HG03135 (cell line): Measurements from ENCODE around the gene DCK.

Experiments
- ATAC-seq: cut with Tn5 transposase; IDR thresholded peaks from one replicate; pipeline ENCODE4 v1.9.1; 2021; ENCODE audit warnings: mild to moderate bottlenecking, moderate library complexity; ENCODE audit not compliant: unreplicated experiment

Gene DCK

GRCh38 chr4:70993181-70994068, at the start of gene DCK:
DCK (plus strand) TSS chr4:70993649; CDS start chr4:70993836, 187 bp downstream.
- ATAC-seq = peak; percentile 80

DNA sequence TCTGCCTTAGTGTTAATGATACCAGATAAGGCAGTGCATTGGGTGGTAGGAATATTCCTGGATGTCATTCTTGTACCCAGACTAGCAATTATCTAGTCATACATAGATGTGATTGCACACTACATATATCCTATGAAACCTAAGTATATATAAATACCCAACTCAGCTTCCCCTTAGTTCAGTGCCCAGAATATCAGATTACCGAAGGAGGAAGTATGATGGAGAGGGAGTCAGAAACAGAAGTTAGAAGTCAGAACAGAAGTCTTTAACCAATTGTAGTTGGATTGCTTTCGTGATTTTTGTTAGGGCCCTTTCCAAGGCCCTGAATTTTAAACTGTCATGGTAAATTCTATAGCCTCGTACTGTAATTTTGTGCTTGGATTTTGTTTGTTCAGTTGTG, 48.4 kb upstream of the DCK start:
- ATAC-seq = no peak

- ATAC-seq = no peak
These were observed 47.9 kb upstream of the DCK start for GRCh38 chr4:70945452-70946055.

DNA sequence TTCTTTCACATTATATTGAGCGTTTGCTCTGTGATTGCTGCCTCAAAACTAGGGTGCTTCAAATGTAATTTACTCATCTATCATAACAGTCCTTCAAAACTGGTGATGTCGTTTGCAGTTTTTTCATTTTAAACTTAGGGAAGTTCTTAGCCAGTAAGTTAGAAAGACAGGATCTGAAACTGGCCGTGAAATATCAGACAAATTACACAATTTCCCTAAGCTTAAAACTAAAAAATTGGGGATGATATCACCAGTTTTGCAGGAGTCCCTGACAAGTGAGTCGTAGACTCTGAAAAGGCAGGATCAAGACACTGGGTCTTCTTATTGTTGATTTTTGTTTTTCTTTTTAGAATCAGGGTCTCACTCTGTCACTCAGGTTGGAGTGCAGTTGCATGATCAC, 46.5 kb upstream of the DCK start:
- no peak for ATAC-seq

DNA sequence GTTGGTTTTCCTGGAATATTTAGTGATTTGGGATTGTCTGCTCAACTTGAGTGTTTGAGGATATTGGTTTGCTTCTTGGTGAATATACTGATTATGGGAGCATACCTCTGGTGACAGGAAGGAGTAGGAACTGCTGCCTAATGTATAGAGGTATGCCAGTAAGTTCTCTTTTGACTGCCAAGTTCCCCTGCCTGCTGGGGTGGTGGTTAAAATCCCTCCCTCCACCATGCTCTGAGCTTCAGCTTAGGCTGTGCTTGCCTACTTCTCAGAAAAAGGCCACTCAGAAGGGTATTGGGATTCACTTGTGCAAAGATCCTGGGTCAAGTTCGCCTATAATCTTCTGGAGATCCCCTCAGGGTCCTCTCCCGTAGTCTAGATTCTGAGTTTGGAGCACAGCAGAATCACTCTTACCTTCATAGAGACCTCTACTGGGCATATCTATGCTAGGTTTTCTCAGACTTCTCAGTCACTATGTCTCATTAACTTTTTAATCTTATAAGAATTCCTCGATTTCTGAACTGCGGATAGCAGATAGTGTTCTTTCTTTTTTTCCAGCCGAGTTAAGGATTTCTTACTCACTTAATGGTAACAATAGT, 44.7 kb upstream of the DCK start:
- ATAC-seq = no peak

DNA sequence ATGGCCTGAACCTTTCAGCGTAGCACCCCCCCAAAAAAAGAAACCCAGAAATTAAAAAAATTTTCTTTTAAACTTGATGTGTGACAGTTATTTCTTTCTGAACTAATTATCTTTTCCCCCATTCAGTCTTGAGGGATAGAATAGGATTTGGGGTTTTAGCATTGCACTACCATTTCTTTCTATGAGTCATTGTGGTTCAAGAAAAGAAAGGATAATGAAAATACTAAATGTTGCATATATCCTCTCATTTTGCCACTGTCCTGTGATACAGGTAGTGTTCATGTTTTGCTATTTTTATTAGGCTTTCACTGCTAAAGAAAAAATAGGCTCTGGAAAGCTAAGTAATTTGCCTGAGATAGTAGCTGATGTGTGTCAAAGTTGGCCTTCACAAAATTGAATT, 39.4 kb upstream of the DCK start:
- ATAC-seq = no peak

GRCh38 chr4:70956549-70957210, 36.8 kb upstream of the DCK start:
- no peak for ATAC-seq

DNA sequence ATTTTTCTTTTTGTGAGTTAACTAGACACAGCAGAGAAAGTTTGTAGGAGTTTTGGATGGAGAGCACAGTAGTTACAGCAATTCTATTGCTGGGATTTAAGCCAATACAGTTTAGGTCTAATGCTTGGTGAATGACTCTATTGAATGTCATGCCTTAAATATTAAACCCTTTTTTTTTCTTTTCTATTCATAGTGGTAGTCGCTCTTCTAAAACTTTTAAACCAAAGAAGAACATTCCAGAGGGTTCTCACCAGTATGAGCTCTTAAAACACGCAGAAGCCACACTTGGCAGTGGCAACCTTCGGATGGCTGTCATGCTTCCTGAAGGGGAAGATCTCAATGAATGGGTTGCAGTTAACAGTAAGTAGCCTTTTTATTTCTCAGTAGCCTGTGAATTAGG, 34.8 kb upstream of the DCK start:
- no peak for ATAC-seq

DNA sequence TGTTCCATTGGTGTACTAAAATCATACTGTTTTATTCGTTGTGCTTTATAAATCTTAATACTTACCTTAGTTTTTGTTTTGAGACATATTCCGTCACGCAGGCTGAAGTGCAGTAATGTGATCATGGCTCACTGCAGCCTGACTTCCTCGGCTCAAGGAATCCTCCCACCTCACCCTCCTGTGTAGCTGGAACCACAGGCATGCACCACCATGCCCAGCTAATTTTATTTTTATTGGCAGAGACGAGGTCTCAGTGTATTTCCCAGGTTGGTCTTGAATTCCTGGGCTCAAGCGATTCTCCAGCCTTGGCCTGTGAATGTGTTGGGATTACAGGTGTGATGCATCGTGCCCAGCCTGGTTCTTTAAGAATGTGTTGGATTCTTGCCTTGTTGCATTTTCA, 24.4 kb upstream of the DCK start:
- ATAC-seq = no peak

DNA sequence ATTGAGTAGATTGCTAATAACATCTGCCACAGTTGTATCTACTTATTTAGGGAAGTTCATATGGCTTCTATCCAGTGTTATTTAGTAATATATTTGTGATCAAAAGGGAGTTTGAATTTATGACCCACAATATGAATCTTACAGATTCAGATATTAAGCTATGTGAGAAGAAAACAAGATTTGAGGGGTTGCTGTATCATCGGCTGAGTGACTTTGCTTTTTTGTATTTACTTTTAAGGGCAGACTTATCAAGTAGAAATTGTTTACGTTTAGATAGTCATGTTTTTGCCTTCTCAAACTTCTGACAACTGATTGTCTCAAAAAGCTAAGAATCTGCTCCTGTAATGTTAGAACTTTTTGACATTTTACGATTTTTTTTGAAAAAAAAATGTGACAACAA, 17.2 kb upstream of the DCK start:
- no peak for ATAC-seq

- peak; percentile 79 for ATAC-seq
These were observed 13.9 kb upstream of the DCK start for GRCh38 chr4:70979445-70980008.

DNA sequence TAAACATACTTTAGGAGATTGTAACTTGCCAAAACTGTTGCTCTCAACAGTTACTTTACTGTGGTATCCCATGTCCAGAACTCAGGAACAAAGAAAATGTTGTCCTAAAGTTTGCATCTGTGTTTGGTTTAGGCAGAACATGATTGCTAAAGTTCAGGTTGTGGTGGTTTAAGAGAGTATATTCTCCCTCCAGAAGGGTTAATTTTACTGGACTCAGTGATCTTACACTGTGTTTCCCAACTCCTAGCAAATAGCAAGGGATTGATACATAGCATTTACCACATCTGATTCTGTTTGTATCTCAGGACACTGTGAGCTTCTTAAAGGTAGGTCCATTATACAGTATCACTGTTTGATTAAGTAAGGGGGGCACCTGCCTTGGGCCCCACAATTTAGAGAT, 13.3 kb upstream of the DCK start:
- ATAC-seq = no peak

- ATAC-seq = no peak
These were observed 9.3 kb upstream of the DCK start for GRCh38 chr4:70984106-70984505.

DNA sequence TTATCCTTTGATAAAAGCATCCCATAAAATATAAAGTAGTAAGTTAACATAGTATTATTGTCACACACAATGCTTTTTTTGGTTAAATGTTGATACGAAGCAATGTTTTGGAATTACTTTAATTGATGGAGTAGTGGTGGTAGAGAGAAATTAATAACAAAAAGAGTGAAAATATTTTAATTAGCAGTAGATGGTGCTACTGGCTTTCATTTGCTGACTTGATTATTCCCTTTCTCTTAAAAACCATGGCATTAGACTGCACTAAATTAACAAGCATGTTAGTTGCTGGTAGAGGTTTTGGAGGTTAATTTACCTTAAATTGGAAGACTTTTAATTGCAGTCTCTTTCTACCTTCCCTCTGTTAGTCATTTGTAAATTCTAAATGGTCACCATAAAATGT, 8.9 kb upstream of the DCK start:
- ATAC-seq = no peak

DNA sequence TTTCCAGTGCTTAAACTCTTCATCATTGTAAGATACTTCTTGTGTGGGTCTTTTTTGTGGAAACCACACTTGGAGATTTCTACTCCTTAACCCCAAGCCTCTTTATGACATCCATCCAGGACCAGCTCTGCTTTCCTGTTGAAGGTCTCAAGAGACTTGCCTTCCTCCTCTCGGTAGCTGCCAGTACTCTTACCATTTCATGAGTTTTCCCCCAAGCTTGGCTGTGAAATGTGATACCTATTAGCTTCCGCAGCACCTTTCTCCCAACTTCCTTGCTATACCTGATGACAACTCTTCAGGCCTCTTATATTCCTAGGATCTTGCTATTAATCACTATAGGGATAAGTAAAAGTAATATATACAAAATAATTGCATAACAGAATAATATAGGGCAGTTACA, 1.9 kb upstream of the DCK start:
- ATAC-seq = no peak

- no peak for ATAC-seq
These were observed 1.0 kb upstream of the DCK start for GRCh38 chr4:70992391-70992881.

DNA sequence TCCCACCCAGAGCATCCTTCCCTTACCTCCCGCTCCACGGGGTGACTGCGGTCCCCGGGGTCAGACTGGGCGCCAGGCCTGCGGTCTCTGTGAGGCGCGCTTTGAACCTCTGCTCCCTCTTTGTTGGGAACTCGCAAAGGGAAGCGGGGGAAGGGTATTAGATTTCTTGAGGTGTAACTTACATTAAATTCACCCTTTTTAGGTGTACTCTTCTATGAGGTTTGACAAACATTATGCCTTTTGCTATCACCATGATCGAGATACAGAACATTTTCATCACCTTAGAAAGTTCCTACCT, 569 bp downstream of the DCK start:
- ATAC-seq = no peak

GRCh38 chr4:70994387-70995099, 1.1 kb downstream of the DCK start:
- peak; percentile 50 for ATAC-seq

- ATAC-seq = no peak
These were observed 2.5 kb downstream of the DCK start for GRCh38 chr4:70996018-70996360.

GRCh38 chr4:70997036-70997435, 3.6 kb downstream of the DCK start:
- no peak for ATAC-seq

GRCh38 chr4:70997546-70997945, 4.1 kb downstream of the DCK start:
- ATAC-seq = no peak
